H1 (cell line): ENCODE measurements around the gene AKAP12. TPM values are rescaled to one million over a fixed set of nuclear protein-coding genes. Genes with fewer than 3 reads are reported as not detected.

ENCODE experiments used
- CTCF ChIA-PET: fragments of 300-600 bp; sonication (Branson Sonifier 250); formaldehyde crosslinking; loops from one replicate; lab custom pipeline; 2021; ENCODE audit not compliant: partially characterized antibody; lab: Charles Lee
- POLR2A ChIA-PET: fragments of 300-600 bp; sonication (Branson Sonifier 250); formaldehyde crosslinking; loops from one replicate; lab custom pipeline; 2021; ENCODE audit warnings: inconsistent platforms; ENCODE audit not compliant: partially characterized antibody; lab: Charles Lee
- DNase-seq, 2 experiments: peaks; one replicate each; pipeline versions ENCODE4 v3.0.0 to v3.0.0-alpha.2; 2010 to 2022; ENCODE audit warnings: low spot score in 2 of 2, low read depth in 1 of 2, mixed read lengths in 1 of 2
- FAIRE-seq: peaks from 2 replicates; lab custom pipeline; 2011; peaks lifted over from hg19 to GRCh38; lab: Jason Lieb, UNC
- H2AFZ ChIP-seq: 2 replicates; pipeline ENCODE4 v1.8.1; 2012; ENCODE audit warnings: low read length, inconsistent platforms
- H2AK5ac ChIP-seq: 2 replicates; pipeline ENCODE4 v1.6.1; 2013; ENCODE audit warnings: low read depth, low read length
- H2BK120ac ChIP-seq: replicated peaks from 2 replicates; pipeline ENCODE3; 2013; ENCODE audit warnings: low read depth, low read length, inconsistent platforms
- H2BK12ac ChIP-seq: 2 replicates; pipeline ENCODE4 v1.6.1; 2013; ENCODE audit warnings: low read depth, low read length
- H2BK15ac ChIP-seq: 2 replicates; pipeline ENCODE4 v1.6.1; 2013; ENCODE audit warnings: low read length
- H2BK20ac ChIP-seq: 2 replicates; pipeline ENCODE4 v1.6.1; 2013; ENCODE audit warnings: low read length
- H2BK5ac ChIP-seq: 2 replicates; pipeline ENCODE4 v1.6.1; 2013; ENCODE audit warnings: low read depth, low read length
- H3K14ac ChIP-seq: 2 replicates; pipeline ENCODE4 v1.6.1; 2013; ENCODE audit warnings: inconsistent platforms; ENCODE audit not compliant: insufficient read length
- H3K18ac ChIP-seq: 2 replicates; pipeline ENCODE4 v1.6.1; 2013; ENCODE audit warnings: low read length; ENCODE audit errors: extremely low read depth
- H3K23ac ChIP-seq: 2 replicates; pipeline ENCODE4 v1.6.1; 2013; ENCODE audit warnings: inconsistent platforms; ENCODE audit not compliant: insufficient read length
- H3K23me2 ChIP-seq: 2 replicates; pipeline ENCODE4 v1.6.1; 2013; ENCODE audit warnings: low read depth, low read length
- H3K27ac ChIP-seq: 2 replicates; pipeline ENCODE4 v1.6.1; 2011; ENCODE audit warnings: low read depth, low read length, inconsistent platforms
- H3K27me3 ChIP-seq, 4 experiments: replicated peaks in 1 of 4; 1 replicate in 1 of 4; 2 replicates in 3 of 4; pipeline versions ENCODE4 v1.6.1 to v1.8.1; 2011 to 2013; ENCODE audit warnings: low read length in 3 of 4, mild to moderate bottlenecking in 3 of 4, inconsistent platforms in 2 of 4, mixed read lengths in 2 of 4, moderate library complexity in 1 of 4; ENCODE audit not compliant: control insufficient read depth in 3 of 4, insufficient read depth in 3 of 4; ENCODE audit errors: extremely low read depth in 1 of 4
- H3K36me3 ChIP-seq, 4 experiments: 2 replicates each; pipeline versions ENCODE4 v1.6.1 to v1.8.1; 2011 to 2013; ENCODE audit warnings: mild to moderate bottlenecking in 4 of 4, low read length in 3 of 4, moderate library complexity in 2 of 4, control low read depth in 1 of 4, inconsistent platforms in 1 of 4; ENCODE audit not compliant: insufficient read depth in 4 of 4, control insufficient read depth in 2 of 4
- H3K4ac ChIP-seq: replicated peaks from 2 replicates; pipeline ENCODE3; 2013; ENCODE audit warnings: low read length, low read depth, mixed read lengths, inconsistent platforms; ENCODE audit not compliant: insufficient read length
- H3K4me1 ChIP-seq, 4 experiments: replicated peaks in 1 of 4; 1 replicate in 1 of 4; 2 replicates in 3 of 4; pipeline versions ENCODE4 v1.6.1 to v1.8.1; 2011 to 2013; ENCODE audit warnings: low read length in 3 of 4, inconsistent platforms in 2 of 4, mixed read lengths in 1 of 4; ENCODE audit not compliant: insufficient read depth in 4 of 4, control insufficient read depth in 3 of 4
- H3K4me2 ChIP-seq, 2 experiments: 2 replicates each; pipeline versions ENCODE4 v1.6.1 to v1.8.1; 2011 to 2013; ENCODE audit warnings: low read depth in 2 of 2, low read length in 2 of 2, control low read depth in 1 of 2, inconsistent platforms in 1 of 2, mild to moderate bottlenecking in 1 of 2; ENCODE audit not compliant: insufficient read depth in 1 of 2
- H3K4me3 ChIP-seq, 4 experiments: fragments of 200-600, 300-600 bp in 1 of 4; sonication (generic), shearing (Covaris generic), sonication (Bioruptor Twin) in 1 of 4; 2 replicates each; pipeline versions ENCODE4 v1.5.1 to v1.8.1; 2011 to 2016; ENCODE audit warnings: low read length in 4 of 4, low read depth in 3 of 4, control low read depth in 2 of 4, inconsistent platforms in 2 of 4, mild to moderate bottlenecking in 2 of 4, mixed read lengths in 1 of 4, moderate library complexity in 1 of 4; ENCODE audit not compliant: insufficient read depth in 2 of 4; ENCODE audit errors: extremely low read depth in 1 of 4
- H3K56ac ChIP-seq: replicated peaks from 2 replicates; pipeline ENCODE3; 2013; ENCODE audit warnings: low read depth, mild to moderate bottlenecking, mixed read lengths, low read length, inconsistent platforms; ENCODE audit not compliant: insufficient read length
- H3K79me1 ChIP-seq: 2 replicates; pipeline ENCODE4 v1.6.1; 2013; ENCODE audit warnings: low read depth, low read length, control low read depth
- H3K79me2 ChIP-seq, 2 experiments: 2 replicates each; pipeline versions ENCODE4 v1.6.1 to v1.8.1; 2012 to 2013; ENCODE audit warnings: low read length in 2 of 2, mild to moderate bottlenecking in 2 of 2, inconsistent platforms in 1 of 2; ENCODE audit not compliant: insufficient read depth in 2 of 2, control insufficient read depth in 1 of 2
- H3K9ac ChIP-seq, 4 experiments: replicated peaks in 1 of 4; 1 replicate in 1 of 4; 2 replicates in 3 of 4; pipeline versions ENCODE4 v1.6.1 to v1.8.1; 2011 to 2013; ENCODE audit warnings: low read depth in 3 of 4, low read length in 3 of 4, control low read depth in 2 of 4, mild to moderate bottlenecking in 2 of 4, moderate library complexity in 2 of 4, inconsistent platforms in 1 of 4; ENCODE audit errors: extremely low read depth in 1 of 4
- H3K9me3 ChIP-seq, 2 experiments: 2 replicates each; pipeline versions ENCODE4 v1.6.1 to v1.8.1; 2012 to 2013; ENCODE audit warnings: mild to moderate bottlenecking in 2 of 2, moderate library complexity in 2 of 2, control low read depth in 1 of 2, inconsistent platforms in 1 of 2, low read depth in 1 of 2, low read length in 1 of 2, mixed read lengths in 1 of 2; ENCODE audit not compliant: insufficient read depth in 2 of 2
- H4K20me1 ChIP-seq, 2 experiments: replicated peaks in 1 of 2; 2 replicates each; pipeline versions ENCODE3 to v1.8.1; 2011 to 2013; ENCODE audit warnings: inconsistent platforms in 2 of 2, low read length in 2 of 2, mild to moderate bottlenecking in 1 of 2; ENCODE audit not compliant: insufficient read depth in 2 of 2, control insufficient read depth in 1 of 2
- H4K5ac ChIP-seq: 2 replicates; pipeline ENCODE4 v1.6.1; 2013; ENCODE audit warnings: low read length, low read depth, mixed read lengths, inconsistent platforms; ENCODE audit not compliant: insufficient read length
- H4K8ac ChIP-seq: 2 replicates; pipeline ENCODE4 v1.8.0; 2013; ENCODE audit warnings: mild to moderate bottlenecking, moderate library complexity, low read length, inconsistent platforms; ENCODE audit not compliant: insufficient read depth; ENCODE audit errors: extremely low read depth
- H4K91ac ChIP-seq: replicated peaks from 2 replicates; pipeline ENCODE3; 2013; ENCODE audit warnings: low read length, mixed read lengths, inconsistent platforms; ENCODE audit not compliant: insufficient read length
- CTBP2 ChIP-seq: IDR thresholded peaks from 2 replicates; pipeline ENCODE4 v1.7.0; 2011; ENCODE audit warnings: borderline replicate concordance, mild to moderate bottlenecking, moderate library complexity, mixed read lengths, low read length; ENCODE audit not compliant: insufficient read depth, insufficient read length
- JUND ChIP-seq: IDR thresholded peaks from 2 replicates; pipeline ENCODE4 v1.6.1; 2011; ENCODE audit warnings: mild to moderate bottlenecking, improper control_type of control experiment, low read length
- KDM5A ChIP-seq: fragments of 200-600 bp; IDR thresholded peaks from 2 replicates; pipeline ENCODE4 v1.7.1; 2012; ENCODE audit warnings: mild to moderate bottlenecking, low read length, inconsistent platforms, mixed read lengths
- POU5F1 ChIP-seq: IDR thresholded peaks from 2 replicates; pipeline ENCODE4 v1.6.1; 2011; ENCODE audit warnings: low read depth, mild to moderate bottlenecking, low read length, moderate library complexity
- SAP30 ChIP-seq: fragments of 300-600 bp; sonication (generic); IDR thresholded peaks from 2 replicates; pipeline ENCODE4 v1.7.1; 2012; ENCODE audit warnings: low read length, moderate library complexity, mild to moderate bottlenecking, inconsistent platforms; ENCODE audit not compliant: insufficient read depth, insufficient replicate concordance
- SP2 ChIP-seq: IDR thresholded peaks from 2 replicates; pipeline ENCODE4 v1.6.1; 2012; ENCODE audit warnings: mild to moderate bottlenecking, low read length, inconsistent platforms
- SUZ12 ChIP-seq: fragments of 200-600 bp; sonication (generic); IDR thresholded peaks from 2 replicates; pipeline ENCODE4 v1.6.1; 2012; ENCODE audit warnings: mild to moderate bottlenecking, inconsistent platforms, low read length, moderate library complexity, mixed read lengths
- TEAD4 ChIP-seq: IDR thresholded peaks from 2 replicates; pipeline ENCODE4 v1.6.1; 2012; ENCODE audit warnings: low read depth, low read length, inconsistent platforms, mixed read lengths
- WGBS, 2 experiments: shearing (Covaris generic) in 1 of 2; methylation state at CpG; one replicate each; pipeline versions ENCODE4 v1.1.6 to v1.1.7; 2013 to 2015; ENCODE audit warnings: low lambda C conversion rate in 2 of 2, mixed read lengths in 2 of 2, inconsistent platforms in 1 of 2, low coverage in 1 of 2, missing lambda C conversion rate in 1 of 2; ENCODE audit not compliant: insufficient replicate concordance in 2 of 2, insufficient coverage in 1 of 2, insufficient read length in 1 of 2; ENCODE audit errors: extremely low coverage in 1 of 2, missing lambda C conversion rate in 1 of 2; 5-methylcytosine and 5-hydroxymethylcytosine counted together
- polyA plus RNA-seq, 7 experiments: library from polyadenylated mRNA; depleted of rRNA in 3 of 7; stranded (reverse) in 5 of 7; unstranded in 2 of 7; fragments of >200 nt in 5 of 7; fragments of 200-250 nt in 2 of 7; gene quantifications; 1 replicate in 5 of 7; 2 replicates in 1 of 7; 4 replicates in 1 of 7; pipeline versions ENCODE4 v1.2.1 to v1.2.3, GENCODE V29; 2011 to 2013; ENCODE audit warnings: missing spikeins in 2 of 7, mixed read lengths in 2 of 7
- total RNA-seq: library from RNA; stranded (reverse); fragmentation: NEBNext Ultra II Directional; extraction: Animal tissue kit (Norgen Biotek cat#: 25700); gene quantifications from 2 replicates; pipeline ENCODE4 v1.2.1, GENCODE V29; 2021

AKAP12 gene
- total and polyA plus RNA-seq, 2 of the 8 experiments (the other 6 are each of a cell fraction or from before 2014, with no cell fraction given) = 14.6 to 79.2 TPM

- Histone ChIP-seq H3K56ac (no peak overlapping the region), H3K14ac (no peak overlapping the region), H2BK5ac (no peak overlapping the region), H3K9me3 (no peaks in the 10 kb centered on the region), H4K5ac (no peak overlapping the region), H3K36me3 (no peaks in the 10 kb centered on the region), H2BK12ac (no peak overlapping the region), H4K8ac (no peak overlapping the region), H3K79me2 (no peaks in the 10 kb centered on the region; a peak in 1 of 4 replicates), H4K91ac (no peak overlapping the region), H3K23me2 (no peaks in the 10 kb centered on the region; the same call in 1 of the 2 replicates), H2BK20ac (no peak overlapping the region), H3K9ac (no peak overlapping the region), H3K79me1 (no peaks in the 10 kb centered on the region; the same call in 1 of the 2 replicates), H2AFZ (no peak overlapping the region), H3K4me1 (peaks cover 0 to 3% (median 0%) of the 10 kb centered on the region in 4 experiments; a peak in 3 of 7 replicates), H2AK5ac (no peak overlapping the region), H3K27me3 (peaks cover 0 to 6% (median 1%) of the 10 kb centered on the region in 4 experiments; a peak in 2 of 7 replicates), H3K4ac (no peak overlapping the region), H2BK120ac (no peak overlapping the region), H3K23ac (no peak overlapping the region), H2BK15ac (no peak overlapping the region), H4K20me1 (peaks cover 0 to 1% of the 10 kb centered on the region in 2 experiments), H3K18ac (no peak overlapping the region), H3K27ac (no peak overlapping the region), H3K4me2 (no peak overlapping the region), H3K4me3 (no peak overlapping the region)
- DNase-seq (no peak), FAIRE-seq (no peak)
- CTCF ChIA-PET = interaction anchor here (1.1 to 8.7 kb wide), 5 partner anchors 9 to 435 kb away, joined by 4 to 133 read pairs (median 5); no protein-coding TSS in a partner anchor
- WGBS, 2 experiments = 92% methylated on average over 4 of the region's 4 CpGs; no CpG with 5 or more reads in 1 of the 2 experiments
- no peak for TF ChIP-seq KDM5A
- TF ChIP-seq SP2 = no peak
- TF ChIP-seq POU5F1 = no peak
- no peak for TF ChIP-seq TEAD4
- TF ChIP-seq CTBP2 = no peak
- no peak for TF ChIP-seq JUND
- no peak for TF ChIP-seq SAP30
- TF ChIP-seq SUZ12 = no peak
- POLR2A ChIA-PET = no interaction called here
These were observed 87.3 kb downstream of the AKAP12 start for GRCh38 chr6:151327101-151327500.
